Liver (tissue), 9 donors: ENCODE data around the gene HEG1. TPM values are rescaled to one million over a fixed set of nuclear protein-coding genes. Genes with fewer than 3 reads are reported as not detected.
A peak's percentile ranks its signal among the peaks of the same experiment; 100 is the strongest.

Source experiments
- DNase-seq: peaks from one replicate; pipeline ENCODE4 v3.0.0-alpha.2; 2017; ENCODE audit warnings: low spot score
- H3K27ac ChIP-seq, 2 donors: one replicate each; pipeline ENCODE4 v1.7.0; 2013; ENCODE audit warnings: inconsistent platforms in 2 of 2, low read length in 2 of 2, control low read depth in 1 of 2, low read depth in 1 of 2, mild to moderate bottlenecking in 1 of 2
- H3K27me3 ChIP-seq, 4 donors: one replicate each; pipeline versions ENCODE4 v1.6.1 to v1.7.0; 2013; ENCODE audit warnings: low read length in 3 of 4, inconsistent platforms in 1 of 4, mild to moderate bottlenecking in 1 of 4, moderate library complexity in 1 of 4; ENCODE audit not compliant: control insufficient read depth in 4 of 4, insufficient read depth in 4 of 4
- H3K36me3 ChIP-seq, 4 donors: one replicate each; pipeline versions ENCODE4 v1.6.1 to v1.7.0; 2013; ENCODE audit warnings: low read length in 3 of 4, mild to moderate bottlenecking in 3 of 4, low read depth in 1 of 4, moderate library complexity in 1 of 4; ENCODE audit not compliant: control insufficient read depth in 4 of 4, insufficient read depth in 3 of 4
- H3K4me1 ChIP-seq, 4 donors: one replicate each; pipeline versions ENCODE4 v1.6.1 to v1.7.0; 2013; ENCODE audit warnings: low read length in 3 of 4, mild to moderate bottlenecking in 3 of 4, moderate library complexity in 1 of 4; ENCODE audit not compliant: control insufficient read depth in 4 of 4, insufficient read depth in 4 of 4
- H3K4me3 ChIP-seq, 3 donors: one replicate each; pipeline versions ENCODE4 v1.6.1 to v1.7.0; 2013; ENCODE audit warnings: low read length in 3 of 3, control low read depth in 1 of 3, low read depth in 1 of 3, mild to moderate bottlenecking in 1 of 3
- H3K9ac ChIP-seq, 2 donors: one replicate each; pipeline ENCODE4 v1.7.0; 2013; ENCODE audit warnings: low read length in 2 of 2, mild to moderate bottlenecking in 2 of 2, moderate library complexity in 2 of 2, control low read depth in 1 of 2, low read depth in 1 of 2
- H3K9me3 ChIP-seq, 4 donors: one replicate each; pipeline versions ENCODE4 v1.6.1 to v1.7.0; 2013; ENCODE audit warnings: low read length in 3 of 4; ENCODE audit not compliant: control insufficient read depth in 4 of 4
- EGR1 ChIP-seq, 2 donors: IDR thresholded peaks; 2 replicates each; pipeline ENCODE4 v1.6.1; 2016 to 2018; ENCODE audit warnings: antibody characterized with exemption in 2 of 2, low read depth in 2 of 2
- FOXA1 ChIP-seq: IDR thresholded peaks from 2 replicates; pipeline ENCODE4 v1.6.1; 2016; ENCODE audit warnings: antibody characterized with exemption
- FOXA2 ChIP-seq: IDR thresholded peaks from 2 replicates; pipeline ENCODE4 v1.6.1; 2016; ENCODE audit warnings: antibody characterized with exemption
- GABPA ChIP-seq, 2 donors: IDR thresholded peaks in 1 of 2; conservative IDR thresholded peaks in 1 of 2; 2 replicates each; pipeline ENCODE4 v1.6.1; 2016; ENCODE audit warnings: antibody characterized with exemption in 2 of 2, mild to moderate bottlenecking in 1 of 2, moderate library complexity in 1 of 2
- HNF4A ChIP-seq, 2 donors: conservative IDR thresholded peaks; 2 replicates each; pipeline ENCODE4 v1.6.1; 2016; ENCODE audit warnings: antibody characterized with exemption in 2 of 2, mild to moderate bottlenecking in 2 of 2
- HNF4G ChIP-seq: IDR thresholded peaks from 2 replicates; pipeline ENCODE4 v1.6.1; 2016; ENCODE audit warnings: antibody characterized with exemption
- JUND ChIP-seq, 2 donors: IDR thresholded peaks; 2 replicates each; pipeline ENCODE4 v1.6.1; 2016; ENCODE audit warnings: antibody characterized with exemption in 2 of 2
- NR2F2 ChIP-seq: IDR thresholded peaks from 2 replicates; pipeline ENCODE4 v1.6.1; 2016; ENCODE audit warnings: antibody characterized with exemption
- RAD21 ChIP-seq, 2 donors: IDR thresholded peaks; 2 replicates each; pipeline ENCODE4 v1.6.1; 2016; ENCODE audit warnings: antibody characterized with exemption in 2 of 2, mild to moderate bottlenecking in 2 of 2
- RXRA ChIP-seq, 2 donors: IDR thresholded peaks; 2 replicates each; pipeline ENCODE4 v1.6.1; 2017 to 2018; ENCODE audit warnings: antibody characterized with exemption in 2 of 2, mild to moderate bottlenecking in 1 of 2
- SP1 ChIP-seq: IDR thresholded peaks from 2 replicates; pipeline ENCODE4 v1.6.1; 2018; ENCODE audit warnings: antibody characterized with exemption, mild to moderate bottlenecking
- TAF1 ChIP-seq: conservative IDR thresholded peaks from 2 replicates; pipeline ENCODE4 v1.6.1; 2016; ENCODE audit warnings: antibody characterized with exemption, mild to moderate bottlenecking
- YY1 ChIP-seq: IDR thresholded peaks from 2 replicates; pipeline ENCODE4 v1.6.1; 2016; ENCODE audit warnings: antibody characterized with exemption, mild to moderate bottlenecking
- WGBS: extraction: QIAGEN DNeasy Blood & Tissue Kit; methylation state at CpG from one replicate; pipeline ENCODE4 v1.1.7; 2013; 5-methylcytosine and 5-hydroxymethylcytosine counted together
- polyA plus RNA-seq, 2 donors: library from polyadenylated mRNA; stranded (reverse) in 1 of 2; unstranded in 1 of 2; fragments of 200-250 nt in 1 of 2; fragments of >200 nt in 1 of 2; fragmentation: Nextera tagmentation in 1 of 2; extraction: Ambion mirVana in 1 of 2; gene quantifications; one replicate each; pipeline versions ENCODE4 v1.2.1 to v1.2.3, GENCODE V29; 2013 to 2015
- total RNA-seq, 2 donors: library from RNA; depleted of rRNA; stranded (reverse); fragments of >200 nt; gene quantifications; one replicate each; pipeline ENCODE4 v1.2.3, GENCODE V29; 2014
- TF ChIP-seq, protein P1 (sequence below): IDR thresholded peaks from 2 replicates; pipeline ENCODE4 v1.6.1; 2016; ENCODE audit warnings: antibody characterized with exemption
- TF ChIP-seq, protein P2 (sequence below): fragments of 150-350 bp; IDR thresholded peaks from 2 replicates; pipeline ENCODE4 v1.5.1; 2017; ENCODE audit warnings: improper control_type of control experiment, low read depth, low read length; ENCODE audit not compliant: missing input control
- TF ChIP-seq, protein P3 (sequence below): IDR thresholded peaks from 2 replicates; pipeline ENCODE4 v1.6.1; 2016; ENCODE audit warnings: antibody characterized with exemption
- TF ChIP-seq, protein P4 (sequence below): IDR thresholded peaks from 2 replicates; pipeline ENCODE4 v1.6.1; 2016; ENCODE audit warnings: antibody characterized with exemption
- TF ChIP-seq, protein P5 (sequence below): IDR thresholded peaks from 2 replicates; pipeline ENCODE4 v1.6.1; 2016; ENCODE audit warnings: antibody characterized with exemption, mild to moderate bottlenecking
- donor health status: healthy.
- donor health status: healthy.
- donor health status: healthy.
- donor health status: healthy.
- donor health status: healthy.

HEG1 gene
- total and polyA plus RNA-seq, 4 donors = 1.4 to 16.0 (median 5.3) TPM

DNA sequence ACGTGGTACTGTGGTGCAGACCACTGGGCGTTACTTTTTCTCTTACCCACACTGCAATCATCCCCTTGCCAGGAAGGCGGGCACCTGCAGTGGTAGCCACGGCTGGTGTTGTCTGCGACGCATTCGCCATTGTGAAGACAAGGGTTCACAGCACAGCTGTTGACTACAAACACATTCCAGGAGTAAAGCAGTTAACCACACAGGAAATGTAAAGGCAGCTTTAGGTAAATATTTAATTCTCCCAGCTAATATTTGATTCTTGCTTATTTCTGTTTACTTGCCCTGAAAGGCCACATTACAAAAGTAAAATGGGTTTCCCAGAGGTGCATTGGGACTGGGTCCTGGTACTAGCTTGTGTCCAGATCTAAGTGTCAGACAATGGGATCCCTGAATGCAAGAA lies 45.4 kb downstream of the HEG1 start:
- 51% methylated on average over 7 of the region's 7 CpGs for WGBS
- DNase-seq = no peak
- no peaks in the 10 kb centered on the region for H3K9me3 ChIP-seq
- H3K27ac ChIP-seq = peak overlapping the region in 1 of 2 donors; percentile 55
- no peak overlapping the region for H3K9ac ChIP-seq
- H3K36me3 ChIP-seq = peaks cover 1 to 22% (median 13%) of the 10 kb centered on the region in 4 donors
- TF ChIP-seq NR2F2 = peak; percentile 19
- TF ChIP-seq EGR1 (IDR thresholded peaks at IDR 0.05; ENCODE audit: low read depth in 2 of 2) = peak in 1 of 2 donors; percentile 34
- TF ChIP-seq, protein P1, sequence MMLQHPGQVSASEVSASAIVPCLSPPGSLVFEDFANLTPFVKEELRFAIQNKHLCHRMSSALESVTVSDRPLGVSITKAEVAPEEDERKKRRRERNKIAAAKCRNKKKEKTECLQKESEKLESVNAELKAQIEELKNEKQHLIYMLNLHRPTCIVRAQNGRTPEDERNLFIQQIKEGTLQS = no peak
- TF ChIP-seq, protein P2, sequence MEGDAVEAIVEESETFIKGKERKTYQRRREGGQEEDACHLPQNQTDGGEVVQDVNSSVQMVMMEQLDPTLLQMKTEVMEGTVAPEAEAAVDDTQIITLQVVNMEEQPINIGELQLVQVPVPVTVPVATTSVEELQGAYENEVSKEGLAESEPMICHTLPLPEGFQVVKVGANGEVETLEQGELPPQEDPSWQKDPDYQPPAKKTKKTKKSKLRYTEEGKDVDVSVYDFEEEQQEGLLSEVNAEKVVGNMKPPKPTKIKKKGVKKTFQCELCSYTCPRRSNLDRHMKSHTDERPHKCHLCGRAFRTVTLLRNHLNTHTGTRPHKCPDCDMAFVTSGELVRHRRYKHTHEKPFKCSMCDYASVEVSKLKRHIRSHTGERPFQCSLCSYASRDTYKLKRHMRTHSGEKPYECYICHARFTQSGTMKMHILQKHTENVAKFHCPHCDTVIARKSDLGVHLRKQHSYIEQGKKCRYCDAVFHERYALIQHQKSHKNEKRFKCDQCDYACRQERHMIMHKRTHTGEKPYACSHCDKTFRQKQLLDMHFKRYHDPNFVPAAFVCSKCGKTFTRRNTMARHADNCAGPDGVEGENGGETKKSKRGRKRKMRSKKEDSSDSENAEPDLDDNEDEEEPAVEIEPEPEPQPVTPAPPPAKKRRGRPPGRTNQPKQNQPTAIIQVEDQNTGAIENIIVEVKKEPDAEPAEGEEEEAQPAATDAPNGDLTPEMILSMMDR = no peak
- peak; percentile 85 for TF ChIP-seq FOXA2
- TF ChIP-seq, protein P3, sequence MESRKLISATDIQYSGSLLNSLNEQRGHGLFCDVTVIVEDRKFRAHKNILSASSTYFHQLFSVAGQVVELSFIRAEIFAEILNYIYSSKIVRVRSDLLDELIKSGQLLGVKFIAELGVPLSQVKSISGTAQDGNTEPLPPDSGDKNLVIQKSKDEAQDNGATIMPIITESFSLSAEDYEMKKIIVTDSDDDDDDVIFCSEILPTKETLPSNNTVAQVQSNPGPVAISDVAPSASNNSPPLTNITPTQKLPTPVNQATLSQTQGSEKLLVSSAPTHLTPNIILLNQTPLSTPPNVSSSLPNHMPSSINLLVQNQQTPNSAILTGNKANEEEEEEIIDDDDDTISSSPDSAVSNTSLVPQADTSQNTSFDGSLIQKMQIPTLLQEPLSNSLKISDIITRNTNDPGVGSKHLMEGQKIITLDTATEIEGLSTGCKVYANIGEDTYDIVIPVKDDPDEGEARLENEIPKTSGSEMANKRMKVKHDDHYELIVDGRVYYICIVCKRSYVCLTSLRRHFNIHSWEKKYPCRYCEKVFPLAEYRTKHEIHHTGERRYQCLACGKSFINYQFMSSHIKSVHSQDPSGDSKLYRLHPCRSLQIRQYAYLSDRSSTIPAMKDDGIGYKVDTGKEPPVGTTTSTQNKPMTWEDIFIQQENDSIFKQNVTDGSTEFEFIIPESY = peak; percentile 54
- TF ChIP-seq FOXA1 = peak; percentile 81
- TF ChIP-seq RAD21 (IDR thresholded peaks at IDR 0.05) = peak; percentile 42 to 49
- TF ChIP-seq, protein P4, sequence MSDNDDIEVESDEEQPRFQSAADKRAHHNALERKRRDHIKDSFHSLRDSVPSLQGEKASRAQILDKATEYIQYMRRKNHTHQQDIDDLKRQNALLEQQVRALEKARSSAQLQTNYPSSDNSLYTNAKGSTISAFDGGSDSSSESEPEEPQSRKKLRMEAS = peak; percentile 37
- peak; percentile 56 for TF ChIP-seq SP1
- peak; percentile 67 for TF ChIP-seq YY1
- peak; percentile 74 to 88 for TF ChIP-seq HNF4A (conservative IDR thresholded peaks at IDR 0.05)
- no peak for TF ChIP-seq TAF1
- TF ChIP-seq GABPA (IDR thresholded peaks at IDR 0.05 in 1 of 2, conservative IDR thresholded peaks at IDR 0.05 in 1 of 2) = peak in 1 of 2 donors; percentile 34
- peak in 1 of 2 donors; percentile 62 for TF ChIP-seq JUND (IDR thresholded peaks at IDR 0.05)
- TF ChIP-seq, protein P5, sequence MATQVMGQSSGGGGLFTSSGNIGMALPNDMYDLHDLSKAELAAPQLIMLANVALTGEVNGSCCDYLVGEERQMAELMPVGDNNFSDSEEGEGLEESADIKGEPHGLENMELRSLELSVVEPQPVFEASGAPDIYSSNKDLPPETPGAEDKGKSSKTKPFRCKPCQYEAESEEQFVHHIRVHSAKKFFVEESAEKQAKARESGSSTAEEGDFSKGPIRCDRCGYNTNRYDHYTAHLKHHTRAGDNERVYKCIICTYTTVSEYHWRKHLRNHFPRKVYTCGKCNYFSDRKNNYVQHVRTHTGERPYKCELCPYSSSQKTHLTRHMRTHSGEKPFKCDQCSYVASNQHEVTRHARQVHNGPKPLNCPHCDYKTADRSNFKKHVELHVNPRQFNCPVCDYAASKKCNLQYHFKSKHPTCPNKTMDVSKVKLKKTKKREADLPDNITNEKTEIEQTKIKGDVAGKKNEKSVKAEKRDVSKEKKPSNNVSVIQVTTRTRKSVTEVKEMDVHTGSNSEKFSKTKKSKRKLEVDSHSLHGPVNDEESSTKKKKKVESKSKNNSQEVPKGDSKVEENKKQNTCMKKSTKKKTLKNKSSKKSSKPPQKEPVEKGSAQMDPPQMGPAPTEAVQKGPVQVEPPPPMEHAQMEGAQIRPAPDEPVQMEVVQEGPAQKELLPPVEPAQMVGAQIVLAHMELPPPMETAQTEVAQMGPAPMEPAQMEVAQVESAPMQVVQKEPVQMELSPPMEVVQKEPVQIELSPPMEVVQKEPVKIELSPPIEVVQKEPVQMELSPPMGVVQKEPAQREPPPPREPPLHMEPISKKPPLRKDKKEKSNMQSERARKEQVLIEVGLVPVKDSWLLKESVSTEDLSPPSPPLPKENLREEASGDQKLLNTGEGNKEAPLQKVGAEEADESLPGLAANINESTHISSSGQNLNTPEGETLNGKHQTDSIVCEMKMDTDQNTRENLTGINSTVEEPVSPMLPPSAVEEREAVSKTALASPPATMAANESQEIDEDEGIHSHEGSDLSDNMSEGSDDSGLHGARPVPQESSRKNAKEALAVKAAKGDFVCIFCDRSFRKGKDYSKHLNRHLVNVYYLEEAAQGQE = no peak
- TF ChIP-seq HNF4G = no peak
- TF ChIP-seq RXRA (IDR thresholded peaks at IDR 0.05) = peak; percentile 26 to 81
- no peak overlapping the region for H3K4me3 ChIP-seq
- H3K4me1 ChIP-seq = peaks cover 5 to 30% (median 25%) of the 10 kb centered on the region in 4 donors
- no peaks in the 10 kb centered on the region for H3K27me3 ChIP-seq
